GM12874 (cell line): ENCODE measurements around the gene DEFB113.

Experiments used
- TF ChIP-seq, protein P1 (sequence below): IDR thresholded peaks from 2 replicates; pipeline ENCODE4 v1.5.1; 2011; ENCODE audit warnings: low read depth, mild to moderate bottlenecking, control low read depth, low read length, moderate library complexity; ENCODE audit not compliant: insufficient read depth

The DEFB113 gene

DNA sequence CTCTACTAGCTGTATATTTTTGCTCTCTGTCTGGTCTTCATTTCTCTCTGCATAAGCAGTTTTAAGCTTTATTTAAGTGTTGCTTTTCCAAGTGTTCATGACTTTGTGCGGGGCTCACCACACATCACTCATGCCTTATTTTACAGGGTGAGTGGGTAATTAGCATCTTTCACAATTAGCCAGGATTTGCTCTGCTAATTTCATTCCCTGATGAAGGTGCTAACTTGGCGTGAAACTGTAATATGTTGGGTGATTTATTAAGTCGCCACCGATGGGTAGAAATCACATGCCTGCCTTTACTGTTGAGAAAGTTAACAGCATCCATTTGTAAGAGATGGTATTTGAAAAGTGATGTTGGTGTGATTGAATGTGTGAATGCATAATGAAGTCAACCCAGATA lies 50.2 kb downstream of the DEFB113 start:
- TF ChIP-seq, protein P1, sequence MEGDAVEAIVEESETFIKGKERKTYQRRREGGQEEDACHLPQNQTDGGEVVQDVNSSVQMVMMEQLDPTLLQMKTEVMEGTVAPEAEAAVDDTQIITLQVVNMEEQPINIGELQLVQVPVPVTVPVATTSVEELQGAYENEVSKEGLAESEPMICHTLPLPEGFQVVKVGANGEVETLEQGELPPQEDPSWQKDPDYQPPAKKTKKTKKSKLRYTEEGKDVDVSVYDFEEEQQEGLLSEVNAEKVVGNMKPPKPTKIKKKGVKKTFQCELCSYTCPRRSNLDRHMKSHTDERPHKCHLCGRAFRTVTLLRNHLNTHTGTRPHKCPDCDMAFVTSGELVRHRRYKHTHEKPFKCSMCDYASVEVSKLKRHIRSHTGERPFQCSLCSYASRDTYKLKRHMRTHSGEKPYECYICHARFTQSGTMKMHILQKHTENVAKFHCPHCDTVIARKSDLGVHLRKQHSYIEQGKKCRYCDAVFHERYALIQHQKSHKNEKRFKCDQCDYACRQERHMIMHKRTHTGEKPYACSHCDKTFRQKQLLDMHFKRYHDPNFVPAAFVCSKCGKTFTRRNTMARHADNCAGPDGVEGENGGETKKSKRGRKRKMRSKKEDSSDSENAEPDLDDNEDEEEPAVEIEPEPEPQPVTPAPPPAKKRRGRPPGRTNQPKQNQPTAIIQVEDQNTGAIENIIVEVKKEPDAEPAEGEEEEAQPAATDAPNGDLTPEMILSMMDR, result no peak

DNA sequence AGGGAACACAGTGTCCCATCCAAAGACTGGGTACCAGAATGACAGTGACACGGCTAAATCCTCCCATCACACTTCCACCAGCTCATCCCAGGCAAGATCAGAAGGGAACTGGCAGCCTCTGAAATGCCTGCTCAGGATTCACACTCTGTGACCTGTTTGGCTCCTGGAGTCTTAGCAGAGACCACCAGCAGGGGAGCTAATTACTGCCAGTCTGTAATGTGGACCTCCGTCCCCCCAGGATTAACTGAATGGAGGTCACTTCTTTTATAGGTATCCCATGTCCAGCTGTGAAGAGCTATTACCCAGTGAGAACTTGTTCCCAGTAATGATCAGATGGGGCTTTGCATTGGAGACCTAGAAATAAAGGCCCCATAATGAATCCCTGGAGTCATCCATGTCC lies 50.6 kb downstream of the DEFB113 start:
- TF ChIP-seq, protein P1, result no peak
